ENCODE data around the gene ELOVL7. TPM values are rescaled to one million over a fixed set of nuclear protein-coding genes. Genes with fewer than 3 reads are reported as not detected.

ELOVL7 gene
- total and polyA plus RNA-seq, 7 experiments from 2014 or later = 0.29 to 2.2 (median 0.48) TPM; not detected in 4

DNA sequence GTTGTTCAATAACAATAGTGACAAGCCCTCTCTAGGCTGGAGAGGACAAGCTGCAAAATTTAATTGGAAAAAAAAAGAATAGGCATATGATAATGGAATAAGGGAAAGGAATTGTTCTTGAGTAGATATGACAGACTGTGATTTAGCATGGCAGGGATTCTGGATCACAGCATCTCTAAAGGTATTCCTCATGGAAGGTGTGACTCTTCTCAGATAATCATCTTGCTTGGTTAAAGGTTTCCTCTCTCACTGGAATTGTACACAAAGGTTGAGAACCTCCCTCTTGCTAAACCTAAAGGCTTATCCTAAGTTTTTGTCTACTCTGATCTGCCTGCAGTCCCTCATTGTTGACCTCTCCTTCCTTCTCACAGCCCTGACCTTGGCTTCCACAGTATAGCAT is 31.6 kb downstream of the ELOVL7 start:
- no peak for DNase-seq
- H3K36me3 Mint-ChIP-seq = no peaks in the 10 kb centered on the region
- Histone ChIP-seq H3K36me3 (ENCODE audit: control insufficient read depth in 2 of 3, insufficient read depth in 3 of 3, low read length in 3 of 3) (no peaks in the 10 kb centered on the region), H3K4me1 (ENCODE audit: control insufficient read depth in 2 of 2, insufficient read depth in 2 of 2, low read length in 2 of 2) (no peaks in the 10 kb centered on the region), H3K27me3 (ENCODE audit: control insufficient read depth in 2 of 2, insufficient read depth in 2 of 2, low read length in 2 of 2) (no peaks in the 10 kb centered on the region), H3K9me3 (ENCODE audit: control insufficient read depth in 2 of 3, low read length in 3 of 3) (no peaks in the 10 kb centered on the region), H3K4me3 (ENCODE audit: low read length) (no peak overlapping the region), H3K27ac (ENCODE audit: low read depth, low read length) (no peak overlapping the region)
- H3K4me3 Mint-ChIP-seq = no peak overlapping the region
- ATAC-seq = no peak
- intact Hi-C loops (cut with micrococcal nuclease) = no loop called here
- ChIA-PET POLR2A (no interaction called here), CTCF (no interaction called here)
- no peak overlapping the region for H3K27ac Mint-ChIP-seq
- H3K27me3 Mint-ChIP-seq = peaks cover 0 to 22% (median 11%) of the 10 kb centered on the region in 5 donors
- peaks cover 0 to 8% (median 0%) of the 10 kb centered on the region in 11 donors for H3K9me3 Mint-ChIP-seq
- no peaks in the 10 kb centered on the region for H3K4me1 Mint-ChIP-seq

- H3K27ac Mint-ChIP-seq = no peak overlapping the region
- no peaks in the 10 kb centered on the region for H3K36me3 Mint-ChIP-seq
- no peak overlapping the region for H3K4me3 Mint-ChIP-seq
- H3K27me3 Mint-ChIP-seq = peaks cover 0 to 22% (median 17%) of the 10 kb centered on the region in 5 donors
- ChIA-PET CTCF (no interaction called here), POLR2A (no interaction called here)
- Histone ChIP-seq H3K36me3 (ENCODE audit: control insufficient read depth in 2 of 3, insufficient read depth in 3 of 3, low read length in 3 of 3) (no peaks in the 10 kb centered on the region), H3K27me3 (ENCODE audit: control insufficient read depth in 2 of 2, insufficient read depth in 2 of 2, low read length in 2 of 2) (no peaks in the 10 kb centered on the region), H3K4me1 (ENCODE audit: control insufficient read depth in 2 of 2, insufficient read depth in 2 of 2, low read length in 2 of 2) (no peaks in the 10 kb centered on the region), H3K4me3 (ENCODE audit: low read length) (no peak overlapping the region), H3K27ac (ENCODE audit: low read depth, low read length) (no peak overlapping the region), H3K9me3 (ENCODE audit: control insufficient read depth in 2 of 3, low read length in 3 of 3) (no peaks in the 10 kb centered on the region)
- H3K4me1 Mint-ChIP-seq = no peaks in the 10 kb centered on the region
- peaks cover 0 to 8% (median 2%) of the 10 kb centered on the region in 11 donors for H3K9me3 Mint-ChIP-seq
- intact Hi-C loops (cut with micrococcal nuclease) = no loop called here
- DNase-seq (no peak), ATAC-seq (no peak)
Measured at GRCh38 chr5:60811105-60811504, 33.0 kb downstream of the ELOVL7 start.

GRCh38 chr5:60810438-60811085 is 33.5 kb downstream of the ELOVL7 start:
- Mint-ChIP-seq H3K4me3 (no peak overlapping the region), H3K27me3 (peaks cover 0 to 23% (median 17%) of the 10 kb centered on the region in 5 donors), H3K9me3 (peaks cover 0 to 8% (median 2%) of the 10 kb centered on the region in 11 donors), H3K36me3 (no peaks in the 10 kb centered on the region), H3K27ac (no peak overlapping the region), H3K4me1 (no peaks in the 10 kb centered on the region)
- Histone ChIP-seq H3K4me3 (ENCODE audit: low read length) (no peak overlapping the region), H3K27ac (ENCODE audit: low read depth, low read length) (no peak overlapping the region), H3K4me1 (ENCODE audit: control insufficient read depth in 2 of 2, insufficient read depth in 2 of 2, low read length in 2 of 2) (no peaks in the 10 kb centered on the region), H3K27me3 (ENCODE audit: control insufficient read depth in 2 of 2, insufficient read depth in 2 of 2, low read length in 2 of 2) (no peaks in the 10 kb centered on the region), H3K9me3 (ENCODE audit: control insufficient read depth in 2 of 3, low read length in 3 of 3) (no peaks in the 10 kb centered on the region), H3K36me3 (ENCODE audit: control insufficient read depth in 2 of 3, insufficient read depth in 3 of 3, low read length in 3 of 3) (no peaks in the 10 kb centered on the region)
- no peak for ATAC-seq
- no peak for DNase-seq
- POLR2A ChIA-PET = no interaction called here
- CTCF ChIA-PET = no interaction called here
- intact Hi-C loops (cut with micrococcal nuclease) = no loop called here

DNA sequence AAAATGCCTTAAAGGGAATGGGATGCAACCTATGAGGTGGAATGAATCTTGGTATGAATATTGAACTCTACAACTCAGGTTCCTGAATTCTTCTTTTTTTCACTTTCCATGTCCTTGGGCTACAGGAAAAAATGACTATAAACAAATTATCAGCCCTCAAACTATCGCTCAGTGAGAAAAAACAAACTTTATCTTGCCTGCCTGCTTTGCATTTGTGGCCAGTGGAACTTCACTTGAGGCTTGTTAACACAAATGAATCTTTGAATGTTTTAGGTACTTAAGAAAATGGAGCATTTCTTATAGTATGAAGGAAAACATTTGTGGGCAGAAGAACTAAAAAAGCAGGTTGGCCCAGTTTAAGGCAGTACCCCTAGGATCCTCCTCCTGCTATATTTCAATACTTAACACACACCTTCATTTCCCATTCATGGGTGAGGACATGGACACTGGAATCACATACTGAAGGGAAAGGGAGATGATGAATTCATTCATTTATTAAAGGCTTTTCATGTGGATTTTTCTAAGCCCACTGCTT is 34.1 kb downstream of the ELOVL7 start:
- ChIA-PET CTCF (no interaction called here), POLR2A (no interaction called here)
- H3K4me1 Mint-ChIP-seq = no peaks in the 10 kb centered on the region
- Histone ChIP-seq H3K36me3 (ENCODE audit: control insufficient read depth in 2 of 3, insufficient read depth in 3 of 3, low read length in 3 of 3) (no peaks in the 10 kb centered on the region), H3K9me3 (ENCODE audit: control insufficient read depth in 2 of 3, low read length in 3 of 3) (no peaks in the 10 kb centered on the region), H3K4me1 (ENCODE audit: control insufficient read depth in 2 of 2, insufficient read depth in 2 of 2, low read length in 2 of 2) (no peaks in the 10 kb centered on the region), H3K27me3 (ENCODE audit: control insufficient read depth in 2 of 2, insufficient read depth in 2 of 2, low read length in 2 of 2) (no peaks in the 10 kb centered on the region), H3K4me3 (ENCODE audit: low read length) (no peak overlapping the region), H3K27ac (ENCODE audit: low read depth, low read length) (no peak overlapping the region)
- peaks cover 0 to 8% (median 2%) of the 10 kb centered on the region in 11 donors for H3K9me3 Mint-ChIP-seq
- peaks cover 0 to 26% (median 17%) of the 10 kb centered on the region in 5 donors for H3K27me3 Mint-ChIP-seq
- H3K27ac Mint-ChIP-seq = no peak overlapping the region
- H3K36me3 Mint-ChIP-seq = no peaks in the 10 kb centered on the region
- ATAC-seq (no peak), DNase-seq (no peak)
- no peak overlapping the region for H3K4me3 Mint-ChIP-seq
- intact Hi-C loops (cut with micrococcal nuclease) = no loop called here

GRCh38 chr5:60806591-60807243 is 37.4 kb downstream of the ELOVL7 start:
- Histone ChIP-seq H3K9me3 (ENCODE audit: control insufficient read depth in 2 of 3, low read length in 3 of 3) (no peaks in the 10 kb centered on the region), H3K27me3 (ENCODE audit: control insufficient read depth in 2 of 2, insufficient read depth in 2 of 2, low read length in 2 of 2) (no peaks in the 10 kb centered on the region), H3K4me1 (ENCODE audit: control insufficient read depth in 2 of 2, insufficient read depth in 2 of 2, low read length in 2 of 2) (no peaks in the 10 kb centered on the region), H3K4me3 (ENCODE audit: low read length) (no peak overlapping the region), H3K27ac (ENCODE audit: low read depth, low read length) (no peak overlapping the region), H3K36me3 (ENCODE audit: control insufficient read depth in 2 of 3, insufficient read depth in 3 of 3, low read length in 3 of 3) (no peaks in the 10 kb centered on the region)
- CTCF ChIA-PET = no interaction called here
- no peak overlapping the region for H3K27ac Mint-ChIP-seq
- intact Hi-C loops (cut with micrococcal nuclease) = no loop called here
- DNase-seq (no peak), ATAC-seq (no peak)
- no peaks in the 10 kb centered on the region for H3K36me3 Mint-ChIP-seq
- H3K4me3 Mint-ChIP-seq = no peak overlapping the region
- POLR2A ChIA-PET = no interaction called here
- no peaks in the 10 kb centered on the region for H3K4me1 Mint-ChIP-seq
- H3K27me3 Mint-ChIP-seq = peaks cover 0 to 8% (median 6%) of the 10 kb centered on the region in 5 donors
- peaks cover 0 to 8% (median 2%) of the 10 kb centered on the region in 11 donors for H3K9me3 Mint-ChIP-seq

GRCh38 chr5:60805463-60805862 is 38.6 kb downstream of the ELOVL7 start:
- H3K27ac Mint-ChIP-seq = no peak overlapping the region
- H3K27me3 Mint-ChIP-seq = peaks cover 0 to 8% (median 6%) of the 10 kb centered on the region in 5 donors
- Histone ChIP-seq H3K9me3 (ENCODE audit: control insufficient read depth in 2 of 3, low read length in 3 of 3) (no peaks in the 10 kb centered on the region), H3K27ac (ENCODE audit: low read depth, low read length) (no peak overlapping the region), H3K27me3 (ENCODE audit: control insufficient read depth in 2 of 2, insufficient read depth in 2 of 2, low read length in 2 of 2) (no peaks in the 10 kb centered on the region), H3K36me3 (ENCODE audit: control insufficient read depth in 2 of 3, insufficient read depth in 3 of 3, low read length in 3 of 3) (no peaks in the 10 kb centered on the region), H3K4me1 (ENCODE audit: control insufficient read depth in 2 of 2, insufficient read depth in 2 of 2, low read length in 2 of 2) (no peaks in the 10 kb centered on the region), H3K4me3 (ENCODE audit: low read length) (no peak overlapping the region)
- DNase-seq (no peak), ATAC-seq (no peak)
- H3K4me1 Mint-ChIP-seq = no peaks in the 10 kb centered on the region
- ChIA-PET CTCF (no interaction called here), POLR2A (no interaction called here)
- no peaks in the 10 kb centered on the region for H3K36me3 Mint-ChIP-seq
- no peak overlapping the region for H3K4me3 Mint-ChIP-seq
- H3K9me3 Mint-ChIP-seq = peaks cover 0 to 8% (median 2%) of the 10 kb centered on the region in 11 donors
- intact Hi-C loops (cut with micrococcal nuclease) = no loop called here

- Histone ChIP-seq H3K4me3 (ENCODE audit: low read length) (no peak overlapping the region), H3K4me1 (ENCODE audit: control insufficient read depth in 2 of 2, insufficient read depth in 2 of 2, low read length in 2 of 2) (no peaks in the 10 kb centered on the region), H3K27me3 (ENCODE audit: control insufficient read depth in 2 of 2, insufficient read depth in 2 of 2, low read length in 2 of 2) (no peaks in the 10 kb centered on the region), H3K27ac (ENCODE audit: low read depth, low read length) (no peak overlapping the region), H3K9me3 (ENCODE audit: control insufficient read depth in 2 of 3, low read length in 3 of 3) (no peaks in the 10 kb centered on the region), H3K36me3 (ENCODE audit: control insufficient read depth in 2 of 3, insufficient read depth in 3 of 3, low read length in 3 of 3) (no peaks in the 10 kb centered on the region)
- H3K4me1 Mint-ChIP-seq = no peaks in the 10 kb centered on the region
- H3K4me3 Mint-ChIP-seq = no peak overlapping the region
- no peaks in the 10 kb centered on the region for H3K36me3 Mint-ChIP-seq
- ChIA-PET POLR2A (no interaction called here), CTCF (no interaction called here)
- DNase-seq = no peak
- no peak for ATAC-seq
- H3K9me3 Mint-ChIP-seq = peaks cover 0 to 8% (median 2%) of the 10 kb centered on the region in 11 donors
- no peak overlapping the region for H3K27ac Mint-ChIP-seq
- intact Hi-C loops (cut with micrococcal nuclease) = no loop called here
- H3K27me3 Mint-ChIP-seq = peaks cover 0 to 8% (median 6%) of the 10 kb centered on the region in 5 donors
Measured at GRCh38 chr5:60803712-60804111, 40.4 kb downstream of the ELOVL7 start.

All from naive thymus-derived CD4-positive, alpha-beta T cell (primary cell).